GDM1 (cell line): ENCODE measurements around the gene DCP1B.
A peak's percentile ranks its signal among the peaks of the same experiment; 100 is the strongest.

Experiments used
- DNase-seq: peaks from one replicate; lab custom pipeline; 2025; lab: John Stamatoyannopoulos, UW

DCP1B gene

DNA sequence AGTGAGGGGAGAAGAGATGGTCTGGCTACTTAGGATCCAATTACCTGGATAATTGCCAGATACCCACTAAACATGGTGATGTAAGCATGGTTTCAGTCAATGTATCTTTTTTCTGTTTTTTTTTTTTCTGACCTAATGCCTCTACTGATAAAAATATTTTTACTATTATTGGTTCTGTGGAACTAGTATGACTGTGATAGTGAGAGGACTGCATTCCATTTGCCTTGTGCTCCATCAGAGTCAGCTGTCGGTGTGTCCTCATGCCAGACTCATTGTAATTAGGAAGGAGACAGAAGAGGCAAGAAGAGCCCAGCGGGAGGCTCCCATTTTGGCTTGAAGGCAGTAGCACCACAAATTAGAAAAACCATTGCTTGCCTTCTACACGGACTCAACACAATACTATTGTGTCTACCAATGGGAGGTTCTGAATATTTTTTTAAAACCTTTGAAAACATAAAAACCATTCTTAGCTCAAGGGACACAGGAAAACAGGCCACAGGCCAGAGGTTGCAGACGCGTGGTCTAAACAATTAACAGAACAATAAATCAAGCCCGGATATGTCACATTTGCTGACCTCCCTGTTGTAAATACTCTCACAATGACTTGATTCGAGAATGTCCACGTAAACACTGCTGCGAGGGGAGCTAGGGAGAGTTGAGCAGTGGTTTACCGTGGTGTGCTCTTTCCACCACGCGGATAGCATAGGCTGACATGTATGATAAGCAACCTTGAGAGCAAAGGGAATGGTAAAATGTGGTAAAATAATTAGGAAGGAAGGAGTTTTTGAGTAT lies 13.5 kb upstream of the DCP1B start:
- DNase-seq: no peak

DNA sequence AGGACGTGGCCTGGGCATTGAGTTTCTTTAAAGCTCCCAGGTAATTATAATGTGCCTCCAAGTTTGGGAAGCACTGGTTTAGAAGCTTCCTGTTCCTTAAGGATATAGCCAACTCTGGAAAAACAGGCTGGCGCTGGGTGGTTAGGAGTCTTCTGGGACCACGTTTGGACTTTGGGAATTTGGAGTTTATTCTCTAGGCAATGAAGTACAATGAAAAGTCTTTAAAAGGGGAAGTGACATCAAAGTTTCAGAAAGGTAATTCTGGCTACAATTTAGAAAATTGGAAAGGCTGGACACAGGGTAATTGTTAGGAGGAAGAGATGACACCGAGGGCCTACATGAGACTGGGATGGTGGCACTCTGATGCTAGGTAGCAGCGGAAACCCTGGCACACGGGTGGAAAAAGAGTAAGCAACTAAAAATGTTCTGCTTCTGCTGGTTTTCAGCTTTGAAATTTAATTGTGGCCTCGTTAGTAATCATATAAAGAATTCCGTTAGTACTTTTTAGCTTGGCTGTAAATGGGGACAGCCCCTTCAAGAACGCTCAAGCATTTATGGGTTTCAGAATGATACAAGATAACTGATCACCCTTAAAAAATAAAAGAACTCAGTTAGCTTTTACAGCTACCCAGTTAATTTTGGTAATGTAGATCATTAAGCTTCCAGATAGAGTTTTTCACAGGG lies 12.7 kb upstream of the DCP1B start:
- no peak for DNase-seq

DNA sequence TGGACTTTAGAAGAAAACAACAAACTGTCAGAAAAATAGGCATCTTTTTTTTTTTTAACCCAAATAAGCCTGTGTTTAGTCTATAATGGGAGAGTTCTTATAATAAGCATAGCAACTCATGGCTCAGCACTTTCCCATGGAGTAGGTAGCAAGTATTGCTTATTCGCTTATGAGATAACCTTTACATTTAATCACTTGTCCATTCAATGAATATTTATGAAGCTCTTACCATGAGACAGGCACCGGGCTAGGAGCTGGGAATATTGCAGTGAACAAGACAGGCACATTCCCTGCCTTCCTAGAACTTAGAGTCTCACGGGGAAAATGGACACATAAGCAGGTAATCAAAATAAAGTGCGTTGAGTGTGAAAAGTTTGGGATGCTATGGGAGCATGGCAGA lies 10.0 kb upstream of the DCP1B start:
- no peak for DNase-seq

DNA sequence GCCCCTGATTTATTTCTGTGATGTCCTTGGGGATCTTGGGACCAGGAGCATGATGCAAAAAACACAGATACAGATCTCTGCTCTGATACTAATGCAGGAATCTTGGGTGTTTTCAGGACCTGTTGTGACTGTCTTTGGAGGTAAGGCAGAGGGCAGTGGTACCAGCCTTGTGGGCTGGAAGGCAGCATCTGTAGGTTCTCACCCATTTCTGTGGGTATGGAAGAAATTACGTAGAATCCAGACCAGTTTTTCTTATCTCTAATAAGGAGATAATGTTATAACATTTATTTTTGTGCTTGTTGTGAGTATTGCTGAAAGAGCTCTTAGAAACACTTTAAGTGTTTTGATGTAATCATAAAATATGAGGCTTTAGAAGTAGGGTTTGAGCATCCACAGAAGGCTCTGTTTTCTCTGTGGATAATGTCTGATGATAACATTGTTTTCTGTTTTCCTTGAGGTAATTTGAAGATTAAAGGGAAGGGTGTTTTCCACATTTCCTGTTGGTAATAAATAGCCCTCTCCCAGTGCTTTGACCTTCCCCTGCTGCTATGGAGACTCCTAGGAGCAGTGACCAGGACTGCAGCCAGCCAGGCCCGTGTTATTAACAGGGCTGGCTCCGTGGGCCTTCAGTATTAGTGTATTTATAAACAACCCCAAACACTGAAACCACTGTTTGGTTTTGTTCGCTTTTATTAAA lies 9.4 kb upstream of the DCP1B start:
- no peak for DNase-seq

DNA sequence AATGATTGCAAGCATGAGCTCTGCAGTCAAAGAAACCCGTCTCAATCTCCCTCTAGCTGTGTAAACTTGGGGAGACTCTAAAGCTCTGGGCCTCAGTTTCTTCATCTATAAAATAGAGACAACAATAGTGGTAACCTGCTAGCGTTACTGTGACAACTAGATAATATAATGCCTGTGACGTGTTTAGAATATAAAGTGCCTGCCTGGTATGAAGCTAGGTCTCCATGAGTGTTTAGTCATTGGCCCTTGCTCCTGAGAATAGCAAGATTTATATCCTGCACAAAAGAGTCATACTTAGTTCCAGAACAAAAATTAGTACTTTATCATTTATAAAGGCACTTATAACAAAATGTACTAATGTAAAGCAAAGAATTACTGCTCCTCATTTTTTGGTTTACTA lies 8.8 kb upstream of the DCP1B start:
- no peak for DNase-seq

DNA sequence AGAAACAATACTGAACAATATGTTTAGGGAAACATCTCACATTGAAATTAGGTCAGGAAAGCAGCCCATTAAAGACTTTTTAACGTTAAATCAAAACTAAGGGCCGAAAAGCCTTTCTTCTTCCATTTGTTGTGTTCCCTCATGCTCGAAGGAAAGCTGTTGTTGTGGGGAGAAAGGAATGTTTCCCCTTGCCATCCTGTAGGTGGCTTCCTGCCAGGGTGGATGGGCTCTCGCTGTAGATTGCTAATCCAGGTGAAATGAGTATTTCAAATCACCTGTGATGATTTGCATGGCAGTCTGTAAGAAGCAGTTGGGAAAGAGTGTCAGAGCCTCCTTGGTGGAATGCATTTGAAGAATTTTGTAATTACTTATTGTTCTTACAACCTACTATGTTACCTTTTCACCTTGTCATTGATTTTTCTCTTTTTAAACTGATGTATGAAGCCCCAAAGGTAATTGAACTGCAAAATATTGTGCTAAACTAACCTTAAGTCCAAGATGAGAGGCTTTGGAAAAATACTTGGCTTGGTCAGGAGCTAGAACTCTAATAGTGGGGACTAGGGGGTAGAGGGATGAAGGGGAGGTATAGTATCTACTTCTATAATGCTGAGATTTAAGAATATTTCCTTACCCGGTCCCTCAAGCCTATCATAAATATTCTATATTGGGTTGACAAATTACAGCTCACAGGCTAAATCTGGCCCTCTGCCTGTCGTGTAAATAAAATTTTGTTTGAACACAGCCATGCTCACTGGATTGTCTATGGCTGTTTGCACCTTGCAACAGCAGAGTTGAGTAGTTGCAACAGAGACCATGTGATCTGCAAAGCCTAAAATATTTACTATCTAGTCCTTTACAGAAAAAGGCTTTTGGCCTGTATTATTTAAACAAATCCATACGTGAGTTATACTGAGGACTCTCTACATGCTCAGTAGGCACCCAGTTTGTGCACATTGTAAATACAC lies 7.7 kb upstream of the DCP1B start:
- no peak for DNase-seq

DNA sequence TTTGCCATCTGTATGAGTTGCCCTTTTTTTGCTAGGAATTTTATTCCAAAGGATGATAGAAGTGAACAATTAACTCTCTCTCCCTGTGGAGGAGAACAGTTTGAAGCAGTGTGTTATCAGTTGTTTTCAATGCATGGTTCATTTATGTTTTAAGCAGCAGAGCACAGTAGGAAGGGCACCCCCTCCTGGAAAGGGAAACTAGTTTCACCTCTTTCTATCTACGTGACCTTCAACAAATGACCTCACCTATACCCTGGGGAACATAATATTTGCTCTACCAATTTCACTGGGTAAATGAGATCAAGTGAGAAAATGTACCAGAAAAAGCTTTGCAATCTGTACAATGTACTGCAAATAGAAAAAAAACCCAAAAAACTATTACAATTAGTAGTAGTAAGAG lies 5.4 kb upstream of the DCP1B start:
- no peak for DNase-seq

DNA sequence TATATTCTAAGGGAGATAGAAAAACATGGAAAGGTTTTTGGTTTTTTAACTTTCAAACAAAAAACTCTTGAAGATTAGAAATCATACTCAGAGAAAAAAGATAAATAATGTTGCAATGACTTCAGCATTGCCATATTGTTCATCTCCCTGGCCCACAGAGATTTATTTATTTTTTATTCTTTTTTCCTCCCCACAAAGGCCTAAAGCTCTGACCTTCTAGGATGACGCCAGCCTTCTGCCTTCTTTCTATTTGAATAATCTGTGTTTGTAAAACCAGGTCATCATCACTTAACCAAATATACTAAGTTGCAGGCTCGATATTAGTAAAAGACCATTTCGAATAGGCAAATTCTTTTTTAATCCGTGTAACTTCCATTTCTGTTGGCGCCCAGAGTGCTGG lies 4.4 kb upstream of the DCP1B start:
- no peak for DNase-seq

DNA sequence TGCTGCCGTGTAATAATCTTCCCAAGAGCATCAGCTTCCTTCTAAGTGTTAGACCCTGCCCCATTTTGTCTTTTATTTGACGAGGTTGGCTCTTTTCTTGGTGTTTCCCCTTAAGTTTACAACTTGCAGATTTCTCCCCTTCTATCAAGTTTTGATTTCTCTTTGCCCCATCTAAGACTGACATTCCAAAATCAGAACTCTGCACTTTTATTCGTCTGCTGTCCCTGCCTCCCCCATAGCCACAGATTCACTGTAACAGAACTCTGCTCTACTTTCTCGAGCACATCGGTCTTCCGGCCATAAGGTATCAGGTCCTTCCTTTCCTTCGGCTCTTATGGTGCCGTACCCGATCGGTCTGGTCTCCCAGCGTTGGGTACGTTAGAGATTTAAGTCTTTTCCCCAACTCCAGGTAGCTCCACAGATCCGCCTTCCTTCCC lies 563 bp downstream of the DCP1B start:
- DNase-seq: no peak

DNA sequence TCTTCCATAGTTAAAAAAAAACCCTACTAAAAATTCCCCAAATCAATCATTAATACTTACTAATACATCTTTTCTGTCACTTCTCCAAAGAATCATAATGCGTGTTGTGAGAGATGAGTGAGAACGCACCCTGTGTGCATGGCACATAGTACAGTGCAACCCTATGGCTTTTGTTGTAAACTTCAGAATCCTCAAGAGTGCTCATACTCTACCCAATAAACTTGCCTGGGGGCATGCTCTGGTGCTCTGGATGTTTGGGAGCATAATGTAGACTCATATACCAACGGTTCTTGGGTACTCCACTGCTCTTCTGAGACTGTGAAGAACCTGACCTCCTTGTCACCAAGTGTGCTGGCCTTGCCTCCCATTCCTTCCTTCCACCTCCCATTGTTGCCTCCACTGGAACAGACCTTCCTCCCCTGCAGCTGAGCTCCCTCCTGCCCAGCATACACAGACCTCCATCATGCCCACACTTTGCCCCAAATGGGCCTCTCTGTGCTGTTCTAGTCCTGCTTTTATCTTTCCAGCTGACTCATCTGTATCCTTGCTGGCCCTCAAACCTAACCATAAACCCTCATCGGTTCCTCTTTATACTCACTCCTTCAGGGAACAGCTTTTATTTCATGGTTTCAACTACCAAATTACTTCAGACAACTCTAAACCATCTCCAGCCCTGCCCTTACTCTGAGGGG lies 8.9 kb downstream of the DCP1B start:
- peak; percentile 47 for DNase-seq

DNA sequence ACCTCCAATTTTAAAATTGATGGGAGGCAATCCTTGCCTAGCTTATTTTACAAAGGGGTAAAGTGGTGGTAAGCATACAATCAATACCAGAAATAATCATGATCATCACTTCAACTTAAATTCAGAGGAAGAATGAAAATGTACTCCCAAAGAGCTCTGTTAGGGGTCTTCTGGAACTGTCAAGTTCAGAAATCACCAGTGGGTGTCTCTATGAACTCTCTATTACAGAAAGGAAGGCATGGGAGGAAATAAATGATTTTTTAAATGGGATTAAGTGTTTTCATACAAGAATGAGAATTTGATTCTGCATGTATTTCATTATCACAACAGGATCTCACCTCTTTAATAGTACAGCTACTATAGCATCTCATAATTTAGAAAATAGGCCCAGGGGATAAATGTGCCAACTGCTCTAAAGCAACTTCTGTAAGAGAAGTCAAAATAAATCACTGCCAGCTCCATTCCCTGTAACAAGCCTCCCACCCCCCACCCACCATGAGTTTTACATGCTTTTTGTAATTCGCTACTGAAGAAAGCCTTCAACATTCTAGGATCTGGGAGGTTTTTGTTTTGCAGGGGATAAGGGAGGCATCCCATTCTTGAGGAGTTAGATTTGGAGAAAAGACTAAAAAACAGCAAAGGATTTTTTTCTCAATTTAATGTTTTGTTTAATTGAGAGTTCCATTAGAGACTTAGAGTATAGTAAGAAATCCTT lies 9.7 kb downstream of the DCP1B start:
- DNase-seq: no peak

DNA sequence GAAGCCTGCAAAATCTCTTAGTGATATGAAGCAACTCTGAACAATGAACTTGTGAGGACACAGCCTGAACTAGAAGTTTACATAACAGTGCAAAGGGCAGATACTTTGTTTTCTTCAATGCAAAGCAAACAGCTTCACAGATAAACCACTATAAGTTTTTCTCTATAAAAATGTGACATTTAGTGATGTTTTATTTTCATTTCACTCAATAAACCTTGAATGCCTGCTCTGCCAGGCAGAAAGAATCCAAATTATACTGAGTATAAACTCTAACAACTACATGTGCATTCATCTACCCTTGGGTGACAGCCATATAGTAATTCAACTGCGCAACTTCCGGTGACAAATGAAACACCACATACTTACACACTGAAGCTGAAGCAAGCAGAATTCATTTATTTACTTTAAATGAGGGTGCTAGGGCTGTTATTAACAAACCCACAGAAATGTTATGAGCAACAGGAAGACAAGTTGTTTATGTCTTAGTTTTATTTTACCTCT lies 10.3 kb downstream of the DCP1B start:
- no peak for DNase-seq

DNA sequence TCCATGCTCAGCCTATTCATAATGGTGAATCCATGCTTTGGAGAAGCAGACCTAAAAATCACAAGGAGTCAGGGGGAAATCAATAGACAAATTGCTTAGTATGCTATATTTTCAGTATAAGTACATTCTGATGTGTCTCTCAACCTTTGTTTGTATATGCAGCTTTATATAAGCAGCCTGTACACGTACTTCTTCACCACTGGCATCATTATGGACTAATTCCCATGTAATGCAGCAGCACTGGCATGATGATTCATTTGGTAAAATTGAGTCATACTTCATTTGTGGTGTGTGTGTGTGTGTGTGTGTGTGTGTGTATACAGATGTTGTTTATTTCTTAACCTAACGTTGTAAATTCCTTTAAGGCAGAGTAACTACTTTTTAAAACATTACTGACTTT lies 10.9 kb downstream of the DCP1B start:
- DNase-seq: no peak

DNA sequence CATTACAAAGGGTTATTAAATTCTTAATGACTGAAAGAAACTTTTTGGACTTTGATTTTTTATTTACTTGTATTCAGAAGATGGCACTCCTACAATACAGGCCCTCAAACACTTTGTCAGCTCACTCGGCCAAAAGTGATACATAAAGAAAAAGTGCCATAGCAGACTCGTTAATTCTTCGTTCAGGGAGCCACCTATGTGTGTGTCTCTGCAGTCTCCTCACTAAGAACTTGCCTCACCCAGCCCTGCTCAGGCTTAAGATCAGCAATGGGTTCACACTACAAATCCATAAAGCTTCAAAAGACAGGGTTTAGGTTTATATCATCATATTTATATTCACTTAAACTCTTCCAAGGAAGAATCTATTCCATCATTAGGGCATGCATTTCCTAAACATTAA lies 11.5 kb downstream of the DCP1B start:
- no peak for DNase-seq

DNA sequence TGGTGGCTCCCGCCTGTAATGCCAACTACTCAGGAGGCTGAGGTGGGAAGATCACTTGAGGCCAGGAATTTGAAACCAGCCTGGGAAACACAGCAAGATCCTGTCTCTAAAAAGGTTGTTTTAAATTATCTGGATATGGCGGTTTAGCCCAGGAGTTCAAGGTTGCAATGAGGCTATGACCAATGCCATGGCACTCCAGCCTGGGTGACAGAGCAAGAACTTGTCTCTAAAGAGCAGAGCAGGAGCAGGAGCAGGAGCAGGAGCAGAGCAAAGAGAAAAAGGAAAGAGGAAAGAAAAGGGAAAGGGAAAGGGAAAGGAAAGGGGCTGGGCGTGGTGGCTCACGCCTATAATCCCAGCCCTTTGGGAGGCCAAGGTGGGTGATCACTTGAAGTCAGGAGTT lies 15.1 kb downstream of the DCP1B start:
- DNase-seq: no peak

DNA sequence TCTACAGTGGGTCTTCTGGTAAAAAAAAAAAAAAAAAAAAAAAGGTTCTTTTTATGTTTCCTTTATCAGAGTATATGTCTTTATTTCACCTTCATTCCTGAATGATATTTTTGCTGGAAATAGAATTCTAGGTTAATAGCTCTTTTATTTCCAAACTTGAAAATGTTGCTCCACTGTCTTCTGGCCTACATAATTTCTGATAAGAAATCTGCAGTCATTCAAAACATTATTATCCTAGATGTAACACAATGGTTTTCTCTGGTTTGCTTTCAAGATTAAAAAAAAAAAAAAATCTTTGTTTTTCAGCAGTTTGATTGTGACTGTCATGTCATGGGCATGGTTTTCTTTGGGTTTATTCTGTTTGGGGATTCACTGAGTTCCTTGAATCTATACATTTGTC lies 19.5 kb downstream of the DCP1B start:
- no peak for DNase-seq

DNA sequence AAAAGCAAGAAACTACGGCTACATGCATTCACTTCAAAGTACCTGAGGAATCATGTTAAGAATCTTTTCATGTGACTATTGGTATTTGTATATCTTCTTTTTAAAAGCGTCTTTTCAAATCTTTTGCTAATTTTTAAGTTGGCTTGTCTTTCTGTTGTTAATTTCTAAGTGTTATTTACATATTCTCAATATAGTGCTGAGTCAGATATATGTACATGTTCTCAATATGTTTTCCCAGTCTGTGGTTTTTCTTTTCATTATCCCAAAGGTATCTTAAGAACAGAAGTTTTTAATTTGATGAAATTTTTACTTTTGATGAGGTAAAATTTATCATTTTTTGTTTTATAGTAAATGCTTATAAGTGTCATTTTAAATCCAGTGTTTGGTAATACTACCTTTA lies 24.0 kb downstream of the DCP1B start:
- DNase-seq: no peak

DNA sequence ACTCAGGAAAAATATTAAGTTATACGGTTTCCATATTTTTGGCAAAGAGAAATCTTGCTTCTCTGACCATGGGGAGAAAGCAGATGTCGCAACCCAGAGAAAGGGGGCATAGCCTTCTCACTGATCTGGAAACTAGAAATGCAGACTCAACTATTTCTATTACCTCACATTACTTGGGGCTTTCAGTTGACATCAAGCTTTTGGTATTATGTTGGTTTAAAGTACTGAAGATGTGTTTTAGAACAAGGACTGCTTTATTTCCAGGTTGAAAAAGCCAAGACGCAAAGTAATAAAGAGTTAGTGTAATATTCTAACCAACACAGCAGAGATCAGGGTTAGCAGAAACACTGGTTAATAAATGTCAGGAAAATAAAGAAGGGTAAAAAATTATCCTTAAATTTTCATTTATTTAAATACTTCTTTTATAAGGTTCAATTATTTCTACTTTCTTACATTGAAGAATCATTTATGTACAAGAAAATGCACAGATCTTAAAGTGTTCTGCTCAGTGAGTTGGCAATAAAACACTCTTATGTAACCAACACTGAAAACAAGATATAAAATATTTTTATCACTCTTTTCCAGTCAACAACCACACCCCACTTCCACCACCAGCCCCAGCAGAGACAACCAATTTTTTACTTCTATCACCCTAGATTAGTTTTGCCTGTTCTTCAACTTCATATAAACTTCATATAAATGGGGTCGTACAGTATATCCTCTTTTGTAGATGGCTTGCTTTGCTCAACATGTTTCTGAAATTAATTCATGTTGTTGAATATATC lies 26.0 kb downstream of the DCP1B start:
- DNase-seq: no peak

DNA sequence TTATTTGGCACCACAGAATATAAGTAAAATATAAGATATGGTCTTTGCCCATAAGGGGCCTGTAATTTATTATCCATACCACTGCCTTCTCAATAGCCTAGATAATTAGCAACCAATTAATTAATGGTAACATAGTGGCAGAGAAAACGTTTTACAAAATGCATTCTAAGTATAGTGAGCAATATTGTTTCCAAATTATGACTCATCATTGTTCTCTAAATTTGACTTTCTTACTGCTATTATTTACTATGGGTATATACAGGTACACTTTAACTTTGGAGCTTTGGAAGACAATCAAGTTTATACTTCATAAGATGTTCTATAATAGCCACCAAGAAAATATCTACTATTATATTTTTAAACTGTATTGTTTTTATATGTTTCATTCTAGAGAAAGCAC lies 26.7 kb downstream of the DCP1B start:
- no peak for DNase-seq

DNA sequence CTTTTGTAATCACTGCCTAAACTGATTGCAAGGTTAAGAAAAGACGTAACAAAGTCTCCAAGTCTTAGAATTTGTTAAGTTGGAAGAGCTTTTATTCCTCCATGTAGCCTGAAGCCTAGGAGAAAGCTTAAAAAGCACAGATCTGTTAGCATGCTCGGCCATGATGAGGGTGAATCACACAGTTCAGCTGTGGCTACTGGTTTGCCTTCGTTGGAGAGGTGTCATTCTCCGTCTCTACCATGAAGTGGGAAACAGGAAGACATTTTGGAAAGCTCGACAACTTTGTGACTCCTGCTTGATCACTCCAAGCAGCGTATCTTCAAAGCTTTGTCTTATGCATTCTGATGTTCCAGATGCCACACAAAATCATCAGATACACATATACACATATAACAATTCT lies 27.1 kb downstream of the DCP1B start:
- DNase-seq: no peak
